Left lung (tissue), 10 donors: ENCODE results near the gene ANKRD16. TPM values are rescaled to one million over a fixed set of nuclear protein-coding genes. Genes with fewer than 3 reads are reported as not detected.

Source experiments
- ATAC-seq: fragments of 200-7000 bp; cut with Tn5 transposase; one replicate; pipeline ENCODE4 v1.9.1; 2020; ENCODE audit warnings: moderate library complexity
- DNase-seq, 4 donors: peaks; one replicate each; pipeline ENCODE4 v3.0.0-alpha.2; 2013 to 2020
- H3K27ac ChIP-seq, 2 donors: fragments of 200-600 bp; sonication (generic) in 1 of 2; one replicate each; pipeline versions ENCODE4 v1.5.0 to v1.8.0; 2020 to 2021
- H3K27me3 ChIP-seq, 2 donors: fragments of 200-600 bp; sonication (generic) in 1 of 2; one replicate each; pipeline versions ENCODE4 v1.5.0 to v1.8.0; 2020 to 2021
- H3K36me3 ChIP-seq, 2 donors: fragments of 200-600 bp; sonication (generic) in 1 of 2; one replicate each; pipeline versions ENCODE4 v1.5.0 to v1.8.0; 2020 to 2021
- H3K4me1 ChIP-seq, 2 donors: fragments of 200-600 bp; one replicate each; pipeline ENCODE4 v1.8.0; 2021
- H3K4me3 ChIP-seq, 2 donors: fragments of 200-600 bp; sonication (generic) in 1 of 2; one replicate each; pipeline versions ENCODE4 v1.5.0 to v1.8.0; 2020 to 2021; ENCODE audit warnings: mild to moderate bottlenecking in 1 of 2
- H3K9me3 ChIP-seq, 2 donors: fragments of 200-600 bp; sonication (generic) in 1 of 2; one replicate each; pipeline versions ENCODE4 v1.5.0 to v1.8.0; 2020 to 2021
- CTCF ChIP-seq, 2 donors: fragments of 200-600 bp; sonication (generic) in 1 of 2; IDR thresholded peaks; one replicate each; pipeline versions ENCODE4 v1.5.0 to v1.8.0; 2021; ENCODE audit warnings: antibody characterized with exemption in 2 of 2
- intact Hi-C, 2 donors: fragments of 100-400 bp; cut with DNase I; formaldehyde crosslinking; loops; one replicate each; pipeline versions ENCODE4 v1.11.2 to v1.14.2; 2022
- polyA plus RNA-seq, 6 donors: library from polyadenylated mRNA; unstranded; fragments of 120-200 nt; gene quantifications; one replicate each; pipeline ENCODE4 v1.2.1, GENCODE V29; 2013; ENCODE audit not compliant: insufficient read length in 6 of 6
- total RNA-seq, 2 donors: library from RNA; stranded (reverse); fragmentation: NEBNext Ultra II Directional; extraction: Animal tissue kit (Norgen Biotek cat#: 25700); gene quantifications; one replicate each; pipeline ENCODE4 v1.2.1, GENCODE V29; 2021
- donor health status: DM: no; HTN: yes; CAD: no.
- donor health status: DM: no; HTN: no; CAD: no.

The ANKRD16 gene
- total and polyA plus RNA-seq, 8 donors: 4.4 to 13.0 (median 11.7) TPM

- no peak for TF ChIP-seq CTCF (IDR thresholded peaks at IDR 0.05)
- intact Hi-C loops: no loop called here
- peaks cover 6 to 100% of the 10 kb centered on the region in 2 donors for H3K36me3 ChIP-seq
- no peak overlapping the region for H3K27ac ChIP-seq
- no peaks in the 10 kb centered on the region for H3K4me1 ChIP-seq
- ATAC-seq (no peak), DNase-seq (no peak)
- H3K27me3 ChIP-seq: no peaks in the 10 kb centered on the region
- no peak overlapping the region for H3K4me3 ChIP-seq
- H3K9me3 ChIP-seq: no peaks in the 10 kb centered on the region
Measured at GRCh38 chr10:5924889-5925288, 35.2 kb upstream of the ANKRD16 start.

DNA sequence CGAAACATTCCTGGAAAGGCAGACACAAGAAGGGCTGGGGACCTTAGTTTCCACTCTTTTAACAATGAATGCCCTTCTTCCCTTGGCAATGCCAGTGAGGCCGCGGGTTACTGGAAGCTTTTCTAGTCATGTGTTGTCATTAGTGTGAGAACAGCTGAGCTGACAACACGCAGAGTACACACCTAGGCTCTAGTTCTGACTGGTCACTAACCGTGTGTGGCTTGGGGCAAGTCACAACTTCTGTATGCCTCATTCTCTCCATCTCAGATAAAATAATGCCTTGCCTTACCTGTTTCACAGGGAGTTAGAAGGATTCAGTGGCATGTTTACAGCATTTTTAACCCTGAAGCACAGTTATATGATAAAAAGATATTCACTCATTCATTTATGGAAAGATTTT, 32.1 kb upstream of the ANKRD16 start:
- Histone ChIP-seq H3K9me3 (no peaks in the 10 kb centered on the region), H3K36me3 (peaks cover 6 to 100% of the 10 kb centered on the region in 2 donors), H3K4me1 (no peaks in the 10 kb centered on the region), H3K4me3 (no peak overlapping the region), H3K27ac (no peak overlapping the region), H3K27me3 (no peaks in the 10 kb centered on the region)
- DNase-seq: no peak
- intact Hi-C loops: no loop called here
- no peak for TF ChIP-seq CTCF (IDR thresholded peaks at IDR 0.05)
- no peak for ATAC-seq

DNA sequence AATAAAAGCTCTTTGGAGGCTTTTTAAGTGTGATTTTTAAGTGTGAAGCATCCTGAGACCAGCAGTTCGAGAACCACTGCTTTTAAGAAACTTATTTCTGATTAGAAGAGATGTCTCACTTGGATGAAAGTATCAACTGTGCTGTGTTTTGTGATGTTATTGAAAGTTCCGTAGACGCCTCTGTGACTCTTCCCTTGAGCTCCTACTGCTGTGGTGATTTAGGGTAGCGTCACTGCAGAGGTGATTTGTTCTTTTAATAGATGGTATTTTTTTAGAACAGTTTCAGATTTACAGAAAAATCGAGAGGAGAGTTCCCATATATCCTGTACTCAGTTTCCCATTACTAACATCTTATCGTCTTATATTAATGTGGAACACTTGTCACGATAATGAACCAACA, 29.9 kb upstream of the ANKRD16 start:
- no peaks in the 10 kb centered on the region for H3K4me1 ChIP-seq
- intact Hi-C loops: no loop called here
- no peak for TF ChIP-seq CTCF (IDR thresholded peaks at IDR 0.05)
- H3K9me3 ChIP-seq: no peaks in the 10 kb centered on the region
- no peak overlapping the region for H3K27ac ChIP-seq
- DNase-seq: no peak
- H3K4me3 ChIP-seq: no peak overlapping the region
- H3K36me3 ChIP-seq: peaks cover 6 to 98% of the 10 kb centered on the region in 2 donors
- no peak for ATAC-seq
- H3K27me3 ChIP-seq: no peaks in the 10 kb centered on the region

DNA sequence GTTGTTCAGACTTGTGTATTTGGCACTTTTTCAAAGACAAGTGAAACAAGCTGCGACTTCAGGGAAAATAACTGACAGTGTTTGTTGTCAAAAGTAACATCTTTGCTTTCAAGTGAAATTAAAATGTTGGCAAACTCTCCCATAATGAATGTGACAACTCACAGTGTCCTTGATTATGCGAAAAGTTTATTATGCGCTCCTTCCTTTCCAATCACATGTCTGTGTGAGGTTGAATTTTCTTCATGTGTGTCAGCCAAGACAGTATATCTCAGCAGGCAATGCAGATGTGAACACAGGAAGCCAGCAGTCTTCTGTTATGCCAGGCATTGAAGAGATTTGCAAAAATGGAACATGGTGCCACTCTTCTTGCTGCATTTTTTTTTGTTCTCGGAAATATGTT, 29.1 kb upstream of the ANKRD16 start:
- H3K9me3 ChIP-seq: no peaks in the 10 kb centered on the region
- intact Hi-C loops: no loop called here
- ATAC-seq (no peak), DNase-seq (no peak)
- no peak overlapping the region for H3K27ac ChIP-seq
- H3K4me1 ChIP-seq: no peaks in the 10 kb centered on the region
- peaks cover 2 to 98% of the 10 kb centered on the region in 2 donors for H3K36me3 ChIP-seq
- TF ChIP-seq CTCF (IDR thresholded peaks at IDR 0.05): no peak
- no peaks in the 10 kb centered on the region for H3K27me3 ChIP-seq
- no peak overlapping the region for H3K4me3 ChIP-seq

DNA sequence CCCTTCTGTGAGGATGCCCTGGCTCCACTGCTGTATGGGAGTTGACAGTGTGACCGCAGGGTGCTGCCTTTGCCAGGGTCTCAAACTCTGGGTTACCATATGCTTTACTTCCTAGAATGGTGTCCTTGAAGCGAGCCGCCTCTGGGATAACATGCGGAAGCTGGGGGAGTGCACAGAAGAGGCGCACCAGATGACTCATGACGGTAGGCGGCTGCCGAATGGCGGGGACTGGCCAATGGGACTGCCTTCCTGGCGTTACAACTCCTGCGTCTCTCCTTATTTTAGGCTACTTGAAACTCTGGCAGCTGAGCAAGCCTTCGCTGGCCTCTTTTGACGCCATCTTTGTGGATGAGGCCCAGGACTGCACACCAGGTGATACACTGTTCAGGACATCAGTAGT, 27.6 kb upstream of the ANKRD16 start:
- H3K27me3 ChIP-seq: no peaks in the 10 kb centered on the region
- DNase-seq (no peak), ATAC-seq (no peak)
- intact Hi-C loops: no loop called here
- H3K9me3 ChIP-seq: no peaks in the 10 kb centered on the region
- no peak overlapping the region for H3K4me3 ChIP-seq
- H3K27ac ChIP-seq: no peak overlapping the region
- H3K4me1 ChIP-seq: no peaks in the 10 kb centered on the region
- TF ChIP-seq CTCF (IDR thresholded peaks at IDR 0.05): no peak
- H3K36me3 ChIP-seq: peaks cover 0 to 98% of the 10 kb centered on the region in 2 donors
